K562 (cell line): Measurements from ENCODE around the gene WDR46. TPM values are rescaled to one million over a fixed set of nuclear protein-coding genes. Genes with fewer than 3 reads are reported as not detected.

ENCODE experiments used
- ARNT ChIP-seq, 2 experiments: fragments of 450-650 bp; IDR thresholded peaks; 2 replicates each; pipeline ENCODE4 v1.6.1; 2016; ENCODE audit warnings: mild to moderate bottlenecking in 1 of 2
- ASH1L ChIP-seq: fragments of 450-650 bp; IDR thresholded peaks from 2 replicates; pipeline ENCODE4 v1.6.1; 2018; ENCODE audit warnings: borderline replicate concordance, mild to moderate bottlenecking, low read depth; ENCODE audit not compliant: partially characterized antibody
- CAMTA2 ChIP-seq: fragments of 250-450 bp; sonication (Bioruptor Pico); conservative IDR thresholded peaks from 2 replicates; pipeline ENCODE4 v1.5.1; 2022
- CREB1 ChIP-seq, 2 experiments: sonication (generic) in 1 of 2; formaldehyde crosslinking in 1 of 2; IDR thresholded peaks; 2 replicates each; pipeline versions ENCODE4 v1.6.1 to v1.8.0; 2012 to 2022; ENCODE audit warnings: inconsistent platforms in 1 of 2, mild to moderate bottlenecking in 1 of 2, missing genetic modification reagents in 1 of 2, moderate library complexity in 1 of 2
- FOXA3 ChIP-seq, 2 experiments: fragments of 450-650 bp in 1 of 2; sonication (generic) in 1 of 2; formaldehyde crosslinking; IDR thresholded peaks in 1 of 2; conservative IDR thresholded peaks in 1 of 2; 2 replicates each; pipeline versions ENCODE4 v1.4.0 to v1.8.0; 2020 to 2022; ENCODE audit warnings: mild to moderate bottlenecking in 2 of 2, missing genetic modification reagents in 1 of 2
- FOXP1 ChIP-seq: sonication (generic); formaldehyde crosslinking; IDR thresholded peaks from 2 replicates; pipeline ENCODE4 v1.8.0; 2022; ENCODE audit warnings: mild to moderate bottlenecking, missing genetic modification reagents
- HDGF ChIP-seq: fragments of 450-650 bp; IDR thresholded peaks from 2 replicates; pipeline ENCODE4 v1.6.1; 2016
- HMG20A ChIP-seq: fragments of 450-650 bp; formaldehyde crosslinking; conservative IDR thresholded peaks from 2 replicates; pipeline ENCODE4 v1.4.0; 2020; ENCODE audit warnings: mild to moderate bottlenecking, mixed read lengths
- MYNN ChIP-seq, 2 experiments: sonication (generic); formaldehyde crosslinking in 1 of 2; IDR thresholded peaks; 2 replicates each; pipeline versions ENCODE4 v1.5.0 to v1.6.1; 2016 to 2020; ENCODE audit warnings: antibody characterized with exemption in 1 of 2, missing genetic modification reagents in 1 of 2
- PHB ChIP-seq: fragments of 250-450 bp; sonication (Bioruptor Pico); IDR thresholded peaks from 2 replicates; pipeline ENCODE4 v1.5.0; 2021
- RB1 ChIP-seq: fragments of 450-650 bp; IDR thresholded peaks from 2 replicates; pipeline ENCODE4 v1.6.1; 2017; ENCODE audit warnings: low read depth, mild to moderate bottlenecking
- SOX6 ChIP-seq: fragments of 450-650 bp; IDR thresholded peaks from 2 replicates; pipeline ENCODE4 v1.6.1; 2014; ENCODE audit warnings: mild to moderate bottlenecking
- SRSF3 ChIP-seq: fragments of 200-400 bp; formaldehyde crosslinking; IDR thresholded peaks from 2 replicates; pipeline ENCODE4 v1.6.1; 2016; ENCODE audit warnings: mild to moderate bottlenecking, low read length, moderate library complexity; ENCODE audit not compliant: insufficient read depth
- TAL1 ChIP-seq: fragments of 450-650 bp; IDR thresholded peaks from 2 replicates; pipeline ENCODE4 v1.6.1; 2016; ENCODE audit warnings: mild to moderate bottlenecking
- TSC22D4 ChIP-seq: fragments of 450-650 bp; IDR thresholded peaks from 2 replicates; pipeline ENCODE4 v1.6.1; 2016; ENCODE audit warnings: missing genetic modification characterization, missing biosample characterization, control low read depth
- ZNF253 ChIP-seq: fragments of 250-450 bp; sonication (Bioruptor Pico); conservative IDR thresholded peaks from 2 replicates; pipeline ENCODE4 v1.6.1; 2021; ENCODE audit warnings: mild to moderate bottlenecking
- ZNF408 ChIP-seq: fragments of 250-450 bp; sonication (Bioruptor Pico); IDR thresholded peaks from 2 replicates; pipeline ENCODE4 v1.4.0; 2020; ENCODE audit warnings: low read depth, mild to moderate bottlenecking, moderate library complexity
- ZNF445 ChIP-seq: fragments of 250-450 bp; sonication (Bioruptor Pico); IDR thresholded peaks from 2 replicates; pipeline ENCODE4 v1.4.0; 2020; ENCODE audit warnings: low read depth, mild to moderate bottlenecking, moderate library complexity
- ZZZ3 ChIP-seq: fragments of 450-650 bp; IDR thresholded peaks from 2 replicates; pipeline ENCODE4 v1.6.1; 2016; ENCODE audit warnings: antibody characterized with exemption, mild to moderate bottlenecking, moderate library complexity
- polyA plus RNA-seq, 8 experiments: library from polyadenylated mRNA; depleted of rRNA in 4 of 8; stranded (reverse) in 5 of 8; unstranded in 3 of 8; fragments of >200 nt; fragmentation: Nextera tagmentation in 2 of 8; fragmentation: Illumina TruSeq in 1 of 8; extraction: Ambion mirVana in 2 of 8; extraction: Trizol in 1 of 8; gene quantifications; 2 replicates each; pipeline versions ENCODE4 v1.2.1 to v1.2.3, GENCODE V29; 2011 to 2014; ENCODE audit warnings: inconsistent platforms in 1 of 8, missing spikeins in 1 of 8
- total RNA-seq, 7 experiments: library from RNA; depleted of rRNA in 6 of 7; stranded (reverse); fragments of >200 nt in 6 of 7; fragmentation: Illumina TruSeq in 2 of 7; extraction: Trizol in 2 of 7; gene quantifications; 2 replicates each; pipeline versions ENCODE4 v1.2.1 to v1.2.3, GENCODE V29; 2011 to 2021; ENCODE audit warnings: low replicate concordance in 1 of 7
- TF ChIP-seq, protein P1 (sequence below): fragments of 450-650 bp; formaldehyde crosslinking; conservative IDR thresholded peaks from 2 replicates; pipeline ENCODE4 v1.4.0; 2022; ENCODE audit warnings: mild to moderate bottlenecking, missing genetic modification characterization
- TF ChIP-seq, protein P2 (sequence below): fragments of 250-450 bp; sonication (Bioruptor Pico); IDR thresholded peaks from 2 replicates; pipeline ENCODE4 v1.5.0; 2021; ENCODE audit warnings: mild to moderate bottlenecking, borderline replicate concordance
- TF ChIP-seq, protein P3 (sequence below): sonication (generic); formaldehyde crosslinking; IDR thresholded peaks from 2 replicates; pipeline ENCODE4 v1.8.1; 2022; ENCODE audit warnings: missing genetic modification reagents
- TF ChIP-seq, protein P4 (sequence below): sonication (generic); formaldehyde crosslinking; IDR thresholded peaks from 2 replicates; pipeline ENCODE4 v1.9.0; 2022; ENCODE audit warnings: mild to moderate bottlenecking, missing genetic modification reagents

WDR46 gene
- total and polyA plus RNA-seq, 9 of the 15 experiments (the other 6 are each of a cell fraction or from before 2014, with no cell fraction given), result 8.9 to 146 (median 93.1) TPM

GRCh38 chr6:33271468-33272274 lies 17.4 kb downstream of the WDR46 start, which contains the start of the genes RPS18 and VPS52 (continued):
- TF ChIP-seq CAMTA2 (CRISPR knock-in tag), result 0 out of 2 replicates have a peak, but pooled peaks have one; percentile 76
- peak; percentile 67; the same call in 1 of the 2 replicates for TF ChIP-seq SOX6
- peak; percentile 62 for TF ChIP-seq ASH1L
- TF ChIP-seq FOXA3 (CRISPR knock-in tag; conservative IDR thresholded peaks at IDR 0.05 in 1 of 2, IDR thresholded peaks at IDR 0.05 in 1 of 2), result peak in 1 of 2 experiments; percentile 58; a peak in 1 of 4 replicates
- no peak for TF ChIP-seq PHB (CRISPR knock-in tag)
- TF ChIP-seq TAL1, result no peak; the same call in 1 of the 2 replicates
- peak; percentile 99 for TF ChIP-seq ZZZ3
- no peak for TF ChIP-seq ZNF253 (CRISPR knock-in tag)
- 0 out of 2 replicates have a peak, but pooled peaks have one; percentile 90 for TF ChIP-seq SRSF3
- no peak for TF ChIP-seq ZNF445 (CRISPR knock-in tag)
- TF ChIP-seq, protein P1, sequence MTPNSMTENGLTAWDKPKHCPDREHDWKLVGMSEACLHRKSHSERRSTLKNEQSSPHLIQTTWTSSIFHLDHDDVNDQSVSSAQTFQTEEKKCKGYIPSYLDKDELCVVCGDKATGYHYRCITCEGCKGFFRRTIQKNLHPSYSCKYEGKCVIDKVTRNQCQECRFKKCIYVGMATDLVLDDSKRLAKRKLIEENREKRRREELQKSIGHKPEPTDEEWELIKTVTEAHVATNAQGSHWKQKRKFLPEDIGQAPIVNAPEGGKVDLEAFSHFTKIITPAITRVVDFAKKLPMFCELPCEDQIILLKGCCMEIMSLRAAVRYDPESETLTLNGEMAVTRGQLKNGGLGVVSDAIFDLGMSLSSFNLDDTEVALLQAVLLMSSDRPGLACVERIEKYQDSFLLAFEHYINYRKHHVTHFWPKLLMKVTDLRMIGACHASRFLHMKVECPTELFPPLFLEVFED (CRISPR knock-in tag), result 0 out of 2 replicates have a peak, but pooled peaks have one; percentile 29
- TF ChIP-seq, protein P2, sequence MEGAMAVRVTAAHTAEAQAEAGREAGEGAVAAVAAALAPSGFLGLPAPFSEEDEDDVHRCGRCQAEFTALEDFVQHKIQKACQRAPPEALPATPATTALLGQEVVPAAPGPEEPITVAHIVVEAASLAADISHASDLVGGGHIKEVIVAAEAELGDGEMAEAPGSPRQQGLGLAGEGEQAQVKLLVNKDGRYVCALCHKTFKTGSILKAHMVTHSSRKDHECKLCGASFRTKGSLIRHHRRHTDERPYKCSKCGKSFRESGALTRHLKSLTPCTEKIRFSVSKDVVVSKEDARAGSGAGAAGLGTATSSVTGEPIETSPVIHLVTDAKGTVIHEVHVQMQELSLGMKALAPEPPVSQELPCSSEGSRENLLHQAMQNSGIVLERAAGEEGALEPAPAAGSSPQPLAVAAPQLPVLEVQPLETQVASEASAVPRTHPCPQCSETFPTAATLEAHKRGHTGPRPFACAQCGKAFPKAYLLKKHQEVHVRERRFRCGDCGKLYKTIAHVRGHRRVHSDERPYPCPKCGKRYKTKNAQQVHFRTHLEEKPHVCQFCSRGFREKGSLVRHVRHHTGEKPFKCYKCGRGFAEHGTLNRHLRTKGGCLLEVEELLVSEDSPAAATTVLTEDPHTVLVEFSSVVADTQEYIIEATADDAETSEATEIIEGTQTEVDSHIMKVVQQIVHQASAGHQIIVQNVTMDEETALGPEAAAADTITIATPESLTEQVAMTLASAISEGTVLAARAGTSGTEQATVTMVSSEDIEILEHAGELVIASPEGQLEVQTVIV (CRISPR knock-in tag), result no peak
- no peak for TF ChIP-seq HDGF
- TF ChIP-seq FOXP1 (CRISPR knock-in tag), result peak; percentile 90; the same call in 1 of the 2 replicates
- TF ChIP-seq TSC22D4 (tag), result no peak
- 0 out of 2 replicates have a peak, but pooled peaks have one; percentile 38 for TF ChIP-seq ZNF408 (CRISPR knock-in tag)
- peak; percentile 91 for TF ChIP-seq CREB1 (IDR thresholded peaks at IDR 0.05)
- TF ChIP-seq CREB1 (CRISPR knock-in tag; IDR thresholded peaks at IDR 0.05), result peak; percentile 92
- TF ChIP-seq, protein P3, sequence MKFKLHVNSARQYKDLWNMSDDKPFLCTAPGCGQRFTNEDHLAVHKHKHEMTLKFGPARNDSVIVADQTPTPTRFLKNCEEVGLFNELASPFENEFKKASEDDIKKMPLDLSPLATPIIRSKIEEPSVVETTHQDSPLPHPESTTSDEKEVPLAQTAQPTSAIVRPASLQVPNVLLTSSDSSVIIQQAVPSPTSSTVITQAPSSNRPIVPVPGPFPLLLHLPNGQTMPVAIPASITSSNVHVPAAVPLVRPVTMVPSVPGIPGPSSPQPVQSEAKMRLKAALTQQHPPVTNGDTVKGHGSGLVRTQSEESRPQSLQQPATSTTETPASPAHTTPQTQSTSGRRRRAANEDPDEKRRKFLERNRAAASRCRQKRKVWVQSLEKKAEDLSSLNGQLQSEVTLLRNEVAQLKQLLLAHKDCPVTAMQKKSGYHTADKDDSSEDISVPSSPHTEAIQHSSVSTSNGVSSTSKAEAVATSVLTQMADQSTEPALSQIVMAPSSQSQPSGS (CRISPR knock-in tag), result no peak
- TF ChIP-seq ARNT (IDR thresholded peaks at IDR 0.05), result peak; percentile 83 to 97; a peak in 3 of 4 replicates
- TF ChIP-seq, protein P4, sequence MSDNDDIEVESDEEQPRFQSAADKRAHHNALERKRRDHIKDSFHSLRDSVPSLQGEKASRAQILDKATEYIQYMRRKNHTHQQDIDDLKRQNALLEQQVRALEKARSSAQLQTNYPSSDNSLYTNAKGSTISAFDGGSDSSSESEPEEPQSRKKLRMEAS (CRISPR knock-in tag), result peak; percentile 87
- TF ChIP-seq HMG20A (CRISPR knock-in tag), result peak; percentile 69; the same call in 1 of the 2 replicates
- peak; percentile 67 for TF ChIP-seq RB1
- peak; percentile 32; the same call in 1 of the 2 replicates for TF ChIP-seq MYNN (IDR thresholded peaks at IDR 0.05)
- no peak for TF ChIP-seq MYNN (CRISPR knock-in tag; IDR thresholded peaks at IDR 0.05)
